SHP77 treated with DMSO at 0.1 percent for 48 hours (cell line): Measurements from ENCODE around the gene MARK4.

ENCODE experiments used
- DNase-seq: peaks from one replicate; lab custom pipeline; 2025; lab: John Stamatoyannopoulos, UW

MARK4 gene

DNA sequence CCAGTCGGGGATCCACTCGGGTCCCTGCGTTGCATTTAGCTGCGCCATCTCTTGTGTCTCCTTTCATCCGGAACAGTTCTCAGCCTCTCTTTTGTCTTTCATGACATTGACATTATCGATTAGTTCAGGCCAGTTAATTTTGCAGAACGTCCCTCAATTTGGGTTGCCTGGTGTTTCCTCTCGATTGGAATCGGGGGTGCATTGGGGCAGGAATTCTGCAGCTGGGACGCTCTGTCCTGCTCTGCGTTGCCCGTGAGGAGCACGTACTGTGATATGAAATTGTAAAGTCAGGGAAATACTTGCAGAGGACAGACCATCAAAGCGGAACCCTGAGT is 22.4 kb downstream of the MARK4 start:
- no peak for DNase-seq

DNA sequence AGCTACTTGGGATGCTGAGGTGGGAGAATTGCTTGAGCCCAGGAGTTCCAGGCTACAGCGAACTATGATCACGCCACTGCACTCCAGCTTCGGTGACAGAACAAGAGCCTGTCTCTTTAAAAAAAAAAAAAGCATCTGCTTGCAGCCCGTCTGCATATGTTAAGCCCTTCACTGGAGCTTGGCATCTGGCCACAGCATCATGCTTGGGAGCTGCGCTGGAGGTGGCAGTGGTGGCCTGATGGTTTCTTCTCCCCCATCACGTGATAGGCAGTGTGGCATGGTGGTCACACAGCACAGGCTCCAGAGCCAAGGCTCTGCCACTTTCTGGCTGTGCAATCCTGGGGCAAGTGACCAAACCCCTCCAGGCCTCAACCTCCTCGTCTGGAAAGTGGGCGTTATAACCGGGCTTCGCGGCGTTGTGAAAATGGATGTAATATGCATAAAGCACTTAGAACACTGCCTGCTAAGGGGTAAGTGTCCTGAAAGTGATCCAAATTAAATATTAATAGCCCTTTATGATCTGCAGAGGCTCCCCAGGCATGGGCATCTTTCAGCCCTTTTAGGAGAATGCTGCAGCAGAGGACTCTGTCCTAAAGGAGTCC is 24.4 kb downstream of the MARK4 start:
- DNase-seq = no peak

DNA sequence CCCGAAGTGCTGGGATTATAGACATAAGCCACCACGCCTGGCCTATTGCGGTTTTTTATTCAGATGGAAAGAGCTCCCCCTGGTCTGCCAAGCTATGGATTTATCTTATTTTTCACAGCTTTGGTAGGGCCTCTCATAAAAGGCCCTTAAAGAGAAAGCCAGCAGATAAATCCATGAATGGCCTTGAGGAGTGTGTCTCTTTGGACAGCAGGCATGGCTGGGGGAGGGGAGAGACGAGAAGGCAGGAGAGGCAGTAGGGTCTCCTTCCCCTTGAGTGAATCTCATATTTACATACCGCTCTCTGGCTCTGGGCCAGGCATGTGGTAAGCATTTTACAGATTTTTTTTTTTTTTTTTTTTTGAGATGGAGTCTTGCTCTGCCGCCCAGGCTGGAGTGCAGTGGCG is 25.2 kb downstream of the MARK4 start:
- no peak for DNase-seq

DNA sequence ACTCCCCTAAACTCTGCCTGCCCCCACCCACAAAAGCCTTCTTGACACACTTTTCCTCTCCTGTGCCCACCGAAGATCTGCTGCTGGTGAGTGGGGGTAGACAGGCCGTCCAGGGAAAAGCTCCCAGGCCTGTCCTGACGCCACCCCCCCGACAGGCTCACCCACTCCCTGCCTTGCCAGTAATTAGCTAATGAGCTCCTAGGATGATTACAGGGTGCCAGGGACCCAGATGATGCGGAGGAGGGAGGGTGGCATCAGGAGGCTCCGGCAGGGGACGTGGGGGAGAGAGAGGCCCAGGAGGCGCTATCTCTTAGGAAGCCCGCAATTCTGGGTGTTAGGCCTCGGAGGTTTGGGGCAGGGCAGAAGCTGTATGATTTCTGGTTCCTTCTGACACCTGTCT is 27.0 kb downstream of the MARK4 start:
- DNase-seq = no peak

DNA sequence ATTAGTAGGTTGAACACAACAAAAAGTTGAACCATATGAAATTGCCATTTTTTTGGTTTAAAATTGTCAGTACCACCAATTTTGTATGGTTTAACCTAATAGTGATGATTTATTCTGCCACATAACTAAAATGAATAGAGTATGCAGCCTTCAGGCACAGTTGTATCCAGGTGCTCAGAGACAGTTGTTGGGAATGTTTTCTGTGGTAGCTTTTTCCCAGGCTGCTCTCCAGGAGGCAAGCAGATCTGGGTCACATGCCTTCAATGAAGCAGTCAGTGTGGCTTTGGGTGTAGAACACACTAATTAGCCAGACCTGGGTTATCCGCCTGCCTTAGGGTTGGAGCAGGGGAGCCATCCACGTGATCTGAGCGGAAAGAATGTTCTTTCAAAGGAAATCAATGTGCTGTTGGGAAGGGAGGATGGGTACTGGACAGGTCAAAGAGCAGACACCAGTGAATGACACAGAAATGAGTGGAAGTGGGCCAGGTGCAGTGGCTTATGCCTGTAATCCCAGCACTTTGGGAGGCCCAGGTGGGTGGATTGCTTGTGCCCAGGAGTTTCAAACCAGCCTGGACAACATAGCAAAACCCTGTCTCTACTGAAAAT is 28.6 kb downstream of the MARK4 start:
- DNase-seq = no peak

DNA sequence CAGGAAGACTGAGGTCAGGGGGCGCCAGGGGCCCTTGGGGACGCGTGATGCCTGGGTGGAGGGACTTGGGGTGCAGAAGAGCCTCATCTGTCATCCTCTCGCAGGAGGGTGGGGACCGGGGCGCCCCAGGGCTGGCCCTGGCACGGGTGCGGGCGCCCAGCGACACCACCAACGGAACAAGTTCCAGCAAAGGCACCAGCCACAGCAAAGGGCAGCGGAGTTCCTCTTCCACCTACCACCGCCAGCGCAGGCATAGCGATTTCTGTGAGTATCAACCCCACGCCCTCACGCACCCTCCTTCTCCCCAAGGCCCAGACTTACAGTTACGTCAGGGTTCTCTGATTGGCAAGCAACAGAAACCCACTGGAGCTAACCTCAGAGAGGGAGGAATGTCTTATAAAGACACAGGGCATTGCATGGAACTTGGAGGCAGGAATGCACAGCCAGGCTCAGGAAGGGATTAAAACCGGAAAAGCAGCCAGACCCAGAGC is 29.4 kb downstream of the MARK4 start:
- DNase-seq = no peak

DNA sequence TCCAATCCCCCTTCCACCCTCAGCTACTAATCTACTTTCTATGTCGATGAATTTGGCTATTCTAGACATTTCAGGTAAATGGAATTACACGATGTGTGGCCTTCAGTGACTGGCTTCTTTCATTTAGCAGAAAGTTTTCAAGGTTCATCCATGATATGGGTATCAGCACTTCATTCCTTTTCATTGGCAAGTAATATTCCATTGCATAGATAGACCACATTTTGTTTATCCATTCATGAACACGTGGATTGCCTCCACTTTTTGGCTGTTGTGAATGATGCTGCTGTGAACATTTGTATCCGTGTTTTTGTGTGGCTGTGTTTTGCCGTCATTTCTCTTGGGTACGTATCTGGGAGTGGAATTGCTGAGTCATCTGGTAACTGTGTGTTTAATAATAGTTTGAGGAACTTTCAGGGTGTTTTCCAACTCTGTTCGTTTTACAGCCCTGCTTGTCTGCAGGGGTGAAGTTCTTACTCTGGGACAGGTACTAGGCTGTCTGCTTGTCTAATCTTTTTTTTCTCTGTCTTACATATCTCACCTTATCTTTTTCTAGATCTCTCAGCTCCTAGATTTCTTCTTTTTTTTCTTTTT is 32.5 kb downstream of the MARK4 start:
- no peak for DNase-seq

DNA sequence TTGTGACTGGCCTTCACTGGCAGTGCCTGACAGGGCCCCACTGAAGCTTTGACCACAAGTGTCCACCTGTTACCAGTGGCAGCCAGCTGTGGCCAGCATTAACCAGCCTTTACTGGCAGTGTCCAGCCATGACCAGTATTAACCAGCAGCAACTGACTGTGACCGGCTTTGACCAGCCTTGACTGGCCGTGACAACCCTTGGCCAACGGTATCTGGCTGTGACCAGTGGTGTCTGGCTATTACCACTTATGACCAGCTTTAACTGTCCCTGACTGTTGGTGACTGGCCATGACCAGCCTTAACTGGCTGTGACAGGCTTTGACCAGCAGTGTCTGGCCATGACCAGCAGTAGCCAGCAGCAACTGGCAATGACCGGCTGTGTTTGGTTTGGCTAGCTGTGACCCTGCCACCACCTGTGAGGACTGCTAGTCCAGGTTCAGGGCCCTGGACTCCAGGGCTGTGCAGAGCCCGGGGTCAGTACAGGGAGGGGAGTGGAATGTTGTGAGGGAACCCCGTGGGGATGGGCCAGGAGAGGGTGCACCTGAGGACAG is 39.4 kb downstream of the MARK4 start:
- DNase-seq = no peak

DNA sequence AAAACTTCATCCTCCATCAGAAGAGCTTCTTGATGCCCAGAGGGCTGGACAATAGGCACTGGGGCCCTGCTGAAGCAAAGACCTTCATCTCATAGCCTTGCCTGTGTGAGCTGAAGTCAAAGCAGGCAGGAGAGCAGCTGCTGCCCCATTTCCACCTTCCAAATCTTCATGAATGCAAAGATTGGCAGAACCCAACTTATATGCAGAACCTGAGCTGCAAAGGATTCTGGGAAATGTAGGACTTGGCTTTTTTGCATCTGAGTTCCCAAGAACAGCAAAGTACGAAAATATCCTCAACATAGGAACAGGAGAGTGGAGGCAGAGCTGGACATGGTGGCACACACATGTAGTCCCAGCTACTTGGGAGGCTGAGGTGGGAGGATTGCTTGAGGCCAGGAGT is 40.8 kb downstream of the MARK4 start:
- DNase-seq = no peak

DNA sequence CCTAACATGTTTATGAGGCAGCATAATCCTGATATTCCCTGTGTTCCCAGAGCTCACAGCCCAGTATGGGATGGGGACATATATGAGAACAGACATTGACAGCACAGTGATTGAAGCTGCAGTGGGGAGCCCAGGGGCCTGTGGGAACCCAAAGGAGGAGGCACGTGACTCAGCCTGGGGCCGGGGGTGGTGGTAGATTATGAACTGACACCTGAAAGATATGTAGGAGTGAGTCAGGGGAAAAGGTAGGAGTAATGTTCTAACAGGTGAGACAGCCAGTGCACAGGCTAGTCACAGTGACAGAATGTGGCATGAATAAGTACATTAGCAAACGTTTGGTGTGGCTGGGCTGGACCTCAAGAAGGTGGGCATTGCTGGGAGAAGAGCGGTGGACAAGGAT is 42.6 kb downstream of the MARK4 start:
- DNase-seq = no peak

DNA sequence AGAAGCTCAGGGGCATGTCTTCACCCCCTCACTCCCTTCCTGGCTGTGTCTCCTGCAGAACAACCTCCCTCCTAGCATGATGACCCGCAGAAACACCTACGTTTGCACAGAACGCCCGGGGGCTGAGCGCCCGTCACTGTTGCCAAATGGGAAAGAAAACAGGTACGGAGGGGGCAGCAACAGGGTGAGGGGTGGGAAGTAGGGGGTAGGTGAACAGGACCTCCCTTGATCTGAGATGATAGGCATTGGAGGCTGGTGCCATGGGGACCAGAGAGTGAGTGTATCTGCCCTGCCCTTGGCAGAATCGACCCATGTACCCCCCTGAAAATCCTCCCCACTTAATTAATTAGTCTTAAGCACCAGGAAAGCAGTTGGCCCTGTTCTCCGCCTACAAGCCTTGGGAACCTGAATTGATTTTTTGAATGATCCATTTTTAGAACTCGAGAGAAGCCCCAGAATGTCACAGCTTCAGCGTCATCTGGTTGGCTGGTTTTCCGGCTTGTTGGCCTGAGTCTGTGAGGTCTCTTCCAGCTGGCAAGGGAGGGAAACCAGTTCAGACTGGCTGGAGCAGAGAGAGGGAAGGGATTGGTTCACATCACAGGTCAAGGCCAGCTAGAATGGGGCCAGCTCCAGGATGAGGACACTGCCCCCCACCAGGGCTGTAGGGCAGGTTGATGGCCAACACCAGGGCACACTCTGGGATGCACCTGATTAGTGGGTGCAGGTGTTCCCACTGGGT is 43.4 kb downstream of the MARK4 start:
- no peak for DNase-seq

DNA sequence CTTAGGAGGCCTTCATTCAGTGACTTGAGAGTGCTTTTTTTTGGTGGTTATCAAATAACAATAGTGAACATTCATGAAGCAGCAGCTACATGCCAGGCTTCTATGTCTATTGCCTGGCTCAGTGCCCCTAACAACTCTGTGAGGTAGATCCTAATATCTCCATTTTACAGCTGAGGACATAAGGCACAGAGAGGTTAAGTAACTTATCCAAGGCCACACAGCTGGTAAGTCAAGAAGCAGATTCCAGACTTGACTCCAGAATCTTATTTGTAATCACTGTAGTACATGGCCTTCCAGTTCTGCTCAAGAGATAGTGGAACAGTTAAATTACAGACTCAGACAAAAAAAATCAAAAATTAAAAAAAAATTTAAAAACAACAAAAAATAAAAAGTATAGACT is 44.8 kb downstream of the MARK4 start:
- DNase-seq = no peak

DNA sequence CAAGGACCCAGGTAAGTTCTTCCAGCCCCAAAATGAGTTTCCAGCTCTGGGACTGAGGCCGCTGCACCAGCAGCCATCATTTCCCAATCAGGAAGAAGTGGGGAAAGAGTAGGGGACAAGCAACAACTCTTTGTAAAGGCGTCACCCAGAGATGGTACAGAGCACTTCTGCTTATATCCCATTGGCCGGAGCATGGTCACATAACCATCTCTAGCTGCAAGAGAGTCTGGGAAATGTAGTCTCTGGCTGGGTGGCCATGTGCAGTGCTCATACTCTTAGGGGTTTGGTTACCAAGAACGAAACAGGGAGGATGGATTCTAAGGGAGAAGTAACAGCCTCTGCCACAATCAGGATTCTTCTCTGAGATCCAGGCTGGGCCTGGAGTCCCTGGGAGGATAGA is 45.3 kb downstream of the MARK4 start:
- no peak for DNase-seq

DNA sequence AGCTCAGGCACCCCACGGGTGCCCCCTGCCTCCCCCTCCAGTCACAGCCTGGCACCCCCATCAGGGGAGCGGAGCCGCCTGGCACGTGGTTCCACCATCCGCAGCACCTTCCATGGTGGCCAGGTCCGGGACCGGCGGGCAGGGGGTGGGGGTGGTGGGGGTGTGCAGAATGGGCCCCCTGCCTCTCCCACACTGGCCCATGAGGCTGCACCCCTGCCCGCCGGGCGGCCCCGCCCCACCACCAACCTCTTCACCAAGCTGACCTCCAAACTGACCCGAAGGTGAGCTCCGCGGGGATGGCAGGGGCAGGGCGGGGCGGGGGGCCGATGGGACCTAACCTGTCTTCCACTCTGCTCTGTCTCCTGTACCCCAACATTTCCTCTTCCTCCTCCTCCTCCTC is 46.6 kb downstream of the MARK4 start:
- no peak for DNase-seq

DNA sequence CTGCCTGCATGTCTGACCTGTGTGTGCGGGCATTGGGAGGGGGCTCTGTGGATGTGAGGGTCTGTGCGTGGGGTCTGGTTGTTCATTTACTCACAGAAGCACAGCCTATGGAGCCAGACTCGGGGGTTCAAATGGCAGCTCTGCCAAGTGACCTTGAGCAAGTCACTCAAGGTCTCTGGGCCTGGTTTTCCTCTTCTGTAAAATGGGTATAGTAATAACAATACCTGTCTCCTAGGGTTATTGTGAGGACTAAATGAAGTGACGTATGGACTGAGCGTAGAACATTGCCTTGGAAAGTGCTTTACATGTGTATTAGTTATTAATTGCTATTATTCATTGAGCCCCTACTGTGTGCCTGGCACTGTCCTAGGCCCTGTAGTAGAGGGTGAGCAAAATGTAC is 47.2 kb downstream of the MARK4 start:
- no peak for DNase-seq

DNA sequence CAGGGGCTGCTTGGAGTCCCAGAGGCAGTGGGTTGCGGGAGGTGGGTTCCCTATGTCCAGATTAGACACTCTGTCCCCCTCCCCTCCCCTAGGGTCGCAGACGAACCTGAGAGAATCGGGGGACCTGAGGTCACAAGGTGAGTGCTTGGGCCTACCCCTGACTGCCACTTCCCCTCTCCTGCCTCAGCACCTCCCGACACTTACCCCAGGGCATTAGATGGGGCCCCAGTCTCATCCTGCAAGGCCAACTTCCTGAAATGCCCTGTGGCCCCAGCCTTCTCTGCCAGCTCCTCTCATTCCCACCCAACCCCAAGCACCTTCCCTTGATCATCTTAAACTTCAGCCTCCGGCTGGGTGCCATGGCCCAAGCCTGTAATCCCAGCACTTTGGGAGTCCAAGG is 48.6 kb downstream of the MARK4 start:
- no peak for DNase-seq

DNA sequence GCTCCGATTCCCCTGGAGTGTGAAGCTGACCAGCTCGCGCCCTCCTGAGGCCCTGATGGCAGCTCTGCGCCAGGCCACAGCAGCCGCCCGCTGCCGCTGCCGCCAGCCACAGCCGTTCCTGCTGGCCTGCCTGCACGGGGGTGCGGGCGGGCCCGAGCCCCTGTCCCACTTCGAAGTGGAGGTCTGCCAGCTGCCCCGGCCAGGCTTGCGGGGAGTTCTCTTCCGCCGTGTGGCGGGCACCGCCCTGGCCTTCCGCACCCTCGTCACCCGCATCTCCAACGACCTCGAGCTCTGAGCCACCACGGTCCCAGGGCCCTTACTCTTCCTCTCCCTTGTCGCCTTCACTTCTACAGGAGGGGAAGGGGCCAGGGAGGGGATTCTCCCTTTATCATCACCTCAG is 51.3 kb downstream of the MARK4 start:
- no peak for DNase-seq

DNA sequence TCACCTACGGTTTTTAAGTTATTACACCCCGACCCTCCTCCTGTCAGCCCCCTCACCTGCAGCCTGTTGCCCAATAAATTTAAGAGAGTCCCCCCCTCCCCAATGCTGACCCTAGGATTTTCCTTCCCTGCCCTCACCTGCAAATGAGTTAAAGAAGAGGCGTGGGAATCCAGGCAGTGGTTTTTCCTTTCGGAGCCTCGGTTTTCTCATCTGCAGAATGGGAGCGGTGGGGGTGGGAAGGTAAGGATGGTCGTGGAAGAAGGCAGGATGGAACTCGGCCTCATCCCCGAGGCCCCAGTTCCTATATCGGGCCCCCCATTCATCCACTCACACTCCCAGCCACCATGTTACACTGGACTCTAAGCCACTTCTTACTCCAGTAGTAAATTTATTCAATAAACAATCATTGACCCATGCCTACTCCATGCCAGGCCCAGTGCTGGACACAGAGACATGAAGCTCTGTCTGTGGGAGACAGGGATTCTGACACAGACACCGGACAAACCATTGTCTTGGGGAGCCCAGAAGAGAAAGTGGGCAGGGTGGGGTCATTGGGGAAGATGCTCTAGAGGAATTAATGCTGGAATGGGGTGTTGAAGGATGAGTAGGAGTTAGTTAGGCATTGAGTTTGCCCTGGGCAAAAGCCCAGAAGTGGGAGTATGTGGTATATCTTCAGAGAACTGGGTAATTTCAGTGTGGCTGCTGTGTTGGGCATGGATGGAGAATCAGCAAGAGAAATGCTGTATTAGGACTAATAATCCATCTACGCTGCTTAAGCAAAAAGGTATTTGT is 52.4 kb downstream of the MARK4 start:
- DNase-seq = no peak

DNA sequence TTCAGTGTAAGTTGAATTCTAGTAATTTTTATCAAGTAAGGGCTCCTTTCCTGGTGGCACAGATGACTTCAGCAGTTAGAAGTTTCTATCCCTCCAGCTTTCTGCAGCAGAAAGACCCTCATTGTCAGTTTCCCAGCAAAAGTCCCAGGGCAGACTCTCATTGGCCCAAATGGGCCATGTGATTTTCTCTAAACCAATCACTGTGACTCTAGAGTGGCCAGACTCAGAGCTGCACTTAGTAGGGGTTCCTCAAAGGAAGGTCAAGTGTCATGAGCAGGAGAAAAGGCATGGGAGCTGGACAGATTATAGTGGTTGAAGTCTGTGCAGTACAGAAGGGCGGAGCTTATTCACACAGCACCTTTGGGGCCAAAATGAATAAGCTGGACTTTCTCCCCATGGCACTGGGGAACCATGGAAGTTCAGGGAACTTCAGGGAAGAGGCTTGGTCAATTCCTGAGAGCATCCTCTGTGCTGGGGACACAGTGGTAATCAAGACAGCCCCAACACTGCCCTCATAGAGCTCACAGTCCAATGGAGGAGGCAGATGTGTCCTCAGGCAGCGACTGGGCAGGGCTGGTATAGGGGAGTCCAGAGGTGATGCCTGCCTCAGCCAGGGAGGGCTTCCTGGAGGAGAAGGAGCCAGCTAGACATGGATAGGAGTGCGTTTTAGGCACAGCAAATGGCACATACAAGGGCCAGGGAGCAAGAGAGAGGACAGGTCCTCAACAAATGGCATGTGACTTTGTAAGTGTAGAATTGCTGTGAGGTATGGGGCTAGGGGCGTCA is 53.3 kb downstream of the MARK4 start:
- no peak for DNase-seq

DNA sequence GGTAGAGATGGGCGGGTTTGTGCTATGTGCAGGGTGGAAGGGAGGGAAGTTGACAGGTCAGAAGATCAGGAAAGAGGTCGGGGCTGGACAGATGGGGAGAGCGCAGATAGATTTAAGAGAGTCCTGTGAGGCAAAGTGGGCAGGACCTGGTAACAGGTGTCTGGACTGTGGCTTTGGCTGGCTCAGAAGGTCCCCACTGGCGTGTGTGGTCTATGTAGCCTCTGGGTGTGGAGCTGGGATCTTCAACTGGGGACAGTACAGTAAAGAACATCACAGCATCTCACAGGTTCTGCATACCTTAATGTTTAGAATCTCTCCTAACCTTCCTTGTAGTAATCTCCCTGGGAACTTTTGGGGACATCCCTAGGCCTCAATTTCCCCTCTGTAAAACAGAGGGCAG is 53.9 kb downstream of the MARK4 start:
- no peak for DNase-seq

DNA sequence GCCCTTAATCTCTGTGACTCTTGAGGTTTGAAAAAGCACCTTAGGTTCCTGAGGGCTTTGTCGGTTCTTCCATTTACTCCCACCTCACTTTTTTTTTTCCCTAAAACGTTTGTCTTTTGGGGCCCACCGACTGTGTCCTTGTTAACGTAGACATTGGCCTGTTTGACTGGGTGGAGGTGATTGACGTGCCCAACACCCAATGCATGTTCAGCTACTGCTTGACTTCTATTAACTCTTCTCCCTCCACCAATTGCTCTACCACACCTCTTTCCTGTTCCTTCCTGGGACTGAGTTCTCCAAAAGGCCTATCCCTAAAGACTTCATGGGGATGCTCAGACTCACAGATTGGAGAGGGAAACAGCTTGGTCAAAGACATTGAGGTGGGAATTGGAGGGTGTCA is 54.4 kb downstream of the MARK4 start:
- no peak for DNase-seq
